Gastrocnemius medialis (tissue), 4 donors: ENCODE results near the gene NAB2.

Experiments used
- CTCF ChIP-seq, 5 experiments: fragments of 450-650 bp in 3 of 5; fragments of 200-600 bp in 2 of 5; sonication (generic) in 2 of 5; IDR thresholded peaks in 4 of 5; conservative IDR thresholded peaks in 1 of 5; 1 replicate in 4 of 5; 2 replicates in 1 of 5; pipeline ENCODE4 v1.5.1; 2016 to 2019; ENCODE audit warnings: antibody characterized with exemption in 5 of 5, mild to moderate bottlenecking in 3 of 5, moderate library complexity in 3 of 5
- POLR2A ChIP-seq, 2 donors: fragments of 450-650 bp; IDR thresholded peaks; one replicate each; pipeline ENCODE4 v1.6.1; 2017; ENCODE audit warnings: antibody characterized with exemption in 2 of 2, mild to moderate bottlenecking in 2 of 2, moderate library complexity in 2 of 2

- TF ChIP-seq POLR2A (IDR thresholded peaks at IDR 0.05) (no peak), CTCF (IDR thresholded peaks at IDR 0.05 in 4 of 5, conservative IDR thresholded peaks at IDR 0.05 in 1 of 5) (no peak)
Measured at GRCh38 chr12:57105011-57105753, 16.3 kb downstream of the NAB2 start.
